ENCODE results near the gene SHISAL2A.

Gene SHISAL2A

GRCh38 chr1:52659356-52659755 is 26.4 kb downstream of the SHISAL2A start:
- H3K4me1 ChIP-seq (ENCODE audit: low read depth, poor library complexity, severe bottlenecking) = no peaks in the 10 kb centered on the region
- H3K4me3 ChIP-seq (IDR thresholded peaks at IDR 0.05; ENCODE audit: insufficient read depth, low read depth, low read length) = no peak overlapping the region
- no peak overlapping the region for H2AFZ ChIP-seq (ENCODE audit: low read depth)
- no peak for TF ChIP-seq CTCF (conservative IDR thresholded peaks at IDR 0.05; ENCODE audit: low read depth, low read length)
- H4K20me1 ChIP-seq (ENCODE audit: insufficient read depth) = no peaks in the 10 kb centered on the region
- no peaks in the 10 kb centered on the region for H3K79me2 ChIP-seq (ENCODE audit: insufficient read depth, low read depth)
- H3K27me3 ChIP-seq (ENCODE audit: insufficient read depth, low read depth) = no peaks in the 10 kb centered on the region
- H3K9ac ChIP-seq = no peak overlapping the region
- H3K27ac ChIP-seq = no peak overlapping the region
- H3K36me3 ChIP-seq (ENCODE audit: insufficient read depth) = no peaks in the 10 kb centered on the region
- no peak overlapping the region for H3K4me2 ChIP-seq

GRCh38 chr1:52659851-52660596 is 27.1 kb downstream of the SHISAL2A start:
- Histone ChIP-seq H3K4me2 (no peak overlapping the region), H3K4me3 (IDR thresholded peaks at IDR 0.05; ENCODE audit: insufficient read depth, low read depth, low read length) (no peak overlapping the region), H3K9ac (no peak overlapping the region), H3K27ac (no peak overlapping the region), H2AFZ (ENCODE audit: low read depth) (no peak overlapping the region), H3K36me3 (ENCODE audit: insufficient read depth) (no peaks in the 10 kb centered on the region), H3K79me2 (ENCODE audit: insufficient read depth, low read depth) (no peaks in the 10 kb centered on the region), H3K4me1 (ENCODE audit: low read depth, poor library complexity, severe bottlenecking) (no peaks in the 10 kb centered on the region), H4K20me1 (ENCODE audit: insufficient read depth) (no peaks in the 10 kb centered on the region), H3K27me3 (ENCODE audit: insufficient read depth, low read depth) (no peaks in the 10 kb centered on the region)
- no peak for TF ChIP-seq CTCF (conservative IDR thresholded peaks at IDR 0.05; ENCODE audit: low read depth, low read length)

GRCh38 chr1:52660807-52661206 is 27.8 kb downstream of the SHISAL2A start:
- no peaks in the 10 kb centered on the region for H4K20me1 ChIP-seq (ENCODE audit: insufficient read depth)
- H3K27me3 ChIP-seq (ENCODE audit: insufficient read depth, low read depth) = no peaks in the 10 kb centered on the region
- H3K9ac ChIP-seq = no peak overlapping the region
- no peak overlapping the region for H3K4me2 ChIP-seq
- H3K79me2 ChIP-seq (ENCODE audit: insufficient read depth, low read depth) = no peaks in the 10 kb centered on the region
- H3K27ac ChIP-seq = no peak overlapping the region
- no peak for TF ChIP-seq CTCF (conservative IDR thresholded peaks at IDR 0.05; ENCODE audit: low read depth, low read length)
- H2AFZ ChIP-seq (ENCODE audit: low read depth) = no peak overlapping the region
- H3K4me3 ChIP-seq (IDR thresholded peaks at IDR 0.05; ENCODE audit: insufficient read depth, low read depth, low read length) = no peak overlapping the region
- H3K4me1 ChIP-seq (ENCODE audit: low read depth, poor library complexity, severe bottlenecking) = no peaks in the 10 kb centered on the region
- H3K36me3 ChIP-seq (ENCODE audit: insufficient read depth) = no peaks in the 10 kb centered on the region

GRCh38 chr1:52662645-52663313 is 29.8 kb downstream of the SHISAL2A start:
- Histone ChIP-seq H3K36me3 (ENCODE audit: insufficient read depth) (no peaks in the 10 kb centered on the region), H4K20me1 (ENCODE audit: insufficient read depth) (no peaks in the 10 kb centered on the region), H3K27ac (no peak overlapping the region), H2AFZ (ENCODE audit: low read depth) (no peak overlapping the region), H3K4me1 (ENCODE audit: low read depth, poor library complexity, severe bottlenecking) (no peaks in the 10 kb centered on the region), H3K4me3 (IDR thresholded peaks at IDR 0.05; ENCODE audit: insufficient read depth, low read depth, low read length) (no peak overlapping the region), H3K4me2 (no peak overlapping the region), H3K9ac (no peak overlapping the region), H3K79me2 (ENCODE audit: insufficient read depth, low read depth) (no peaks in the 10 kb centered on the region), H3K27me3 (ENCODE audit: insufficient read depth, low read depth) (no peaks in the 10 kb centered on the region)
- no peak for TF ChIP-seq CTCF (conservative IDR thresholded peaks at IDR 0.05; ENCODE audit: low read depth, low read length)
